Measurements from ENCODE around the gene MCM5.
"Not testable (repeated sequence)": the region's sequence is repeated elsewhere in the genome, so short reads cannot be mapped to it uniquely, and the experiment has no call there.

The MCM5 gene

DNA sequence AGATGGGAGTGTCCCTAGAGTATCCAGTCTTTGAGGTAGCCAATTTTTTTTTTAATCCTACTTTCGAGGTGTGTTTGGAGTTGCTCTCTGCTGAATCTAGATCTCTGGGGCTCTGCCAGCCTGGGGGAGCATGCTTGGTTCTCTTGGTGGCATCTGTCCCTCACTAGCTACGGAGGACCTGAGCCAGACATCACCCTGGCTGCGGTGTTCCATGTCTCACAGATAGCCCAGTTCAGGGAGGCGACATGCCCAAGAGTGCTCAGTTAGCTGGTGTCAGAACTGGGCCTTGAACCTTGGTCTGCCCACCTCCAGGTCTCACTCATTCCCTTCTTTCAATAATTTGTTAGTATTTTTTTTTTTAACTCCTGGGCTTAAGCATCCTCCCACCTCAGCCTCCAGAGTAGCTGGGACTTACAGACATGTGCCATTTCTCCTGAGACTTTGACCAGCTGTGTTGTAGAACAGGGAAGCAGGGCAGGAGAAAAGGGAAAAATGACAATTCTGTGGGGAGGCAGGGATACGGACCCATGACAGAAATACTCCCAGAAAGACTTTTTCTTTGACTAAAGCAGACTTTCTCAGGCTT is 18.4 kb upstream of the MCM5 start:
- Histone ChIP-seq H3K4me1 (ENCODE audit: control insufficient read depth, insufficient read depth, low read length) (peaks cover 8% of the 10 kb centered on the region), H3K27ac (ENCODE audit: low read depth, low read length) (peak overlapping the region; percentile 16), H3K36me3 (ENCODE audit: control insufficient read depth, insufficient read depth, low read length) (peaks cover 6% of the 10 kb centered on the region), H3K4me3 (ENCODE audit: low read length) (peak overlapping the region; percentile 59), H3K9ac (ENCODE audit: low read length) (peak overlapping the region; percentile 6), H3K27me3 (ENCODE audit: control insufficient read depth, insufficient read depth, low read length) (no peaks in the 10 kb centered on the region)

DNA sequence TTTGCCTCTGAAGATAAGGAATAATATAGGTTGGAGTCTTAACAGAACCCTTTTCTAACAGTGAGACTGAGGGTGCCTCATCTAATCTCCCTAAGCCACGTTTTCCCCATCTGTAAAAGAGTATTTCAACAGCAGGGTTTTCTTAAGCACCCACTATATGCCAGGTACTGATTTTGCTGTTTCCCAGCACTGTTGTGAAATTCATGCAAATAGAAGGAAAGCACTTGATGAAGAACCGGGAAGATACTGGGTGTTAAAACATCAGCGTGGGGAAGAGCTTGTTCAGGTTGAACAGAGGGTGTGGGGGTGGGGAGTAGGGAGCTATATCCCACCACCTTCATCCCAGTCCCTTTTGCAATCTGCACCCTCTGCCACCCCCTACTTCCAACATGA is 16.3 kb upstream of the MCM5 start:
- H3K27me3 ChIP-seq (ENCODE audit: control insufficient read depth, insufficient read depth, low read length) = no peaks in the 10 kb centered on the region
- no peak overlapping the region for H3K27ac ChIP-seq (ENCODE audit: low read depth, low read length)
- H3K9ac ChIP-seq (ENCODE audit: low read length) = no peak overlapping the region
- H3K4me1 ChIP-seq (ENCODE audit: control insufficient read depth, insufficient read depth, low read length) = peaks cover 6% of the 10 kb centered on the region
- no peak overlapping the region for H3K4me3 ChIP-seq (ENCODE audit: low read length)
- H3K36me3 ChIP-seq (ENCODE audit: control insufficient read depth, insufficient read depth, low read length) = peaks cover 8% of the 10 kb centered on the region

DNA sequence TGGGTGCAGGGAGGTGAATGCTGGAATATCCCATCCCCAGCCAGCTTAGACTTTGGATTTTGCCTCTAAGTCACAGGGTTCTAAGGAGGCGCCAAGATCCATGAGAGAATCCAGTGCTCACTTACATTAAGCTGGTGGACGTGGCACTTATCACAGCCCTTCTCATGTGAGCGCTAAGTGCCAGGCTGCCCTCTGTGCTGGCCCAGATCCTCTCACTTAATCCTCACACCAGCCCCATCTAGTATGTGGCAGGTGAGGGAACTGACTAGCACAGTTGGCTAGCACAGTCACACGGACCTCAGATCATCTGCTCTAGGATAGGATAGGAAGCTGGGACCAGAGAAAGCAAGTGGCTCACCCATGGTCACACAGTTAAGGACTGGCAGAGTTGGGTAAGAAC is 15.4 kb upstream of the MCM5 start:
- Histone ChIP-seq H3K27me3 (ENCODE audit: control insufficient read depth, insufficient read depth, low read length) (no peaks in the 10 kb centered on the region), H3K27ac (ENCODE audit: low read depth, low read length) (no peak overlapping the region), H3K9ac (ENCODE audit: low read length) (no peak overlapping the region), H3K36me3 (ENCODE audit: control insufficient read depth, insufficient read depth, low read length) (peaks cover 8% of the 10 kb centered on the region), H3K4me1 (ENCODE audit: control insufficient read depth, insufficient read depth, low read length) (peaks cover 6% of the 10 kb centered on the region), H3K4me3 (ENCODE audit: low read length) (no peak overlapping the region)

DNA sequence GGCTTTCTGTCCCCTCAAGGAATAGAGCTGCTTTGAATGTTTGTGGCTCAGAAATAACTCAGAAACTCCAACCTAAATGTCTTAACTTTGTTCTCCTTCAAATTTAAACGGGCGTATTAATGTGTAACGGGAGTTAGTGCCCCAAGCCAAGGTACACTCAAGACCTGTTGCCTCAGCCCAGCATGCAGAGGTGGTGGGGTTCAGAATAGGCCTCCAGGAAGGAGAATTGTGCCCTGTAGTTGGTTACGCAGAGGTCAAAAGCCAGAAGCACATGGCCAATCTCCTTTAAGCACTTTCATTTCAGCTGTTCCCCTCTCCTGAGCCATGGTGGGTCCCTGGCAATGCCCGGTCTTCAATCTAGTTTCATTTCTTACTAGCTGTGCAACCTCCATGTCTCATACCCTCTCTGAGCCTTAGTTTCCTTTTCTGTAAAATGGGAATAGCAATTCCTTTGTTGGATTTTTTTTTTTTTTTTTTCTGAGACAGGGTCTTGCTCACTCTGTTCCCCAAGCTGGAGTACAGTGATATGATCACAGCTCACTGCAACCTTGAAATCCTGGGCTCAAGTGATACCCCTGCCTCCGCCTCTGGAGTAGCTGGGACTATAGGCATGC is 14.9 kb upstream of the MCM5 start:
- Histone ChIP-seq H3K9ac (ENCODE audit: low read length) (no peak overlapping the region), H3K36me3 (ENCODE audit: control insufficient read depth, insufficient read depth, low read length) (peaks cover 11% of the 10 kb centered on the region), H3K4me1 (ENCODE audit: control insufficient read depth, insufficient read depth, low read length) (peaks cover 6% of the 10 kb centered on the region), H3K27me3 (ENCODE audit: control insufficient read depth, insufficient read depth, low read length) (no peaks in the 10 kb centered on the region), H3K4me3 (ENCODE audit: low read length) (no peak overlapping the region), H3K27ac (ENCODE audit: low read depth, low read length) (no peak overlapping the region)

DNA sequence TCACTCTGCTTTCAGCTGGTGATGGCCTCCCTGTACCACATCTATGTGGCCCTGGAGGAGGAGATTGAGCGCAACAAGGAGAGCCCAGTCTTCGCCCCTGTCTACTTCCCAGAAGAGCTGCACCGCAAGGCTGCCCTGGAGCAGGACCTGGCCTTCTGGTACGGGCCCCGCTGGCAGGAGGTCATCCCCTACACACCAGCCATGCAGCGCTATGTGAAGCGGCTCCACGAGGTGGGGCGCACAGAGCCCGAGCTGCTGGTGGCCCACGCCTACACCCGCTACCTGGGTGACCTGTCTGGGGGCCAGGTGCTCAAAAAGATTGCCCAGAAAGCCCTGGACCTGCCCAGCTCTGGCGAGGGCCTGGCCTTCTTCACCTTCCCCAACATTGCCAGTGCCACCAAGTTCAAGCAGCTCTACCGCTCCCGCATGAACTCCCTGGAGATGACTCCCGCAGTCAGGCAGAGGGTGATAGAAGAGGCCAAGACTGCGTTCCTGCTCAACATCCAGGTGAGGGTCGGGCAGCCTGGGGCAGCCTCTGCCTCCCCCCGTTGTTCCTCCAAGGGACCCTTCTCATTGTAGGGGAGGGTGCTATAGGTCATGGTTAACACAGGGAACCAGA is 13.2 kb upstream of the MCM5 start:
- H3K9ac ChIP-seq (ENCODE audit: low read length) = no peak overlapping the region
- H3K36me3 ChIP-seq (ENCODE audit: control insufficient read depth, insufficient read depth, low read length) = peaks cover 11% of the 10 kb centered on the region
- no peak overlapping the region for H3K27ac ChIP-seq (ENCODE audit: low read depth, low read length)

DNA sequence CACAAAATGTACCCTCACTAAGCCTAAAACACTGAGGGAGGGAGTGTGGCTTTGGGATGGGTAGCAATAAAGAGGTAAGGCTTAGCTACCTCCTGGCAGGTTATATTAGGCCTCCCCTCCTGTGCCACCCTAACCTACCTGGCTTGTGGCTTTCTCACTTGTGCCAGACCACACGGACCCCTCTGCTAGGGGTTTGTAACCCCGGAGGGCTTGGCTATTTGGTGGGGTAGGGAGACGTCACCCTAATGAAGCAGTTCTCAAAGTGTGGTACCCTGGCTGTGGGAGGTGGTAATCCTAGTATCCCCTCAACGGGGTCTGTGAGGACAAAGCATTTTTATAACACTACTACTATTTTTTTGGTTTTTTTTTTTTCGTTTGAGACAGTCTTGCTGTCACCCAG is 9.0 kb upstream of the MCM5 start:
- Histone ChIP-seq H3K9ac (ENCODE audit: low read length) (no peak overlapping the region), H3K36me3 (ENCODE audit: control insufficient read depth, insufficient read depth, low read length) (peaks cover 10% of the 10 kb centered on the region), H3K27ac (ENCODE audit: low read depth, low read length) (no peak overlapping the region), H3K27me3 (ENCODE audit: control insufficient read depth, insufficient read depth, low read length) (no peaks in the 10 kb centered on the region), H3K4me1 (ENCODE audit: control insufficient read depth, insufficient read depth, low read length) (no peaks in the 10 kb centered on the region), H3K4me3 (ENCODE audit: low read length) (no peak overlapping the region)

More for the DNA sequence above, 13.2 kb upstream of the MCM5 start:
- Histone ChIP-seq H3K27me3 (ENCODE audit: control insufficient read depth, insufficient read depth, low read length) (no peaks in the 10 kb centered on the region), H3K4me3 (ENCODE audit: low read length) (no peak overlapping the region), H3K4me1 (ENCODE audit: control insufficient read depth, insufficient read depth, low read length) (peaks cover 2% of the 10 kb centered on the region)

DNA sequence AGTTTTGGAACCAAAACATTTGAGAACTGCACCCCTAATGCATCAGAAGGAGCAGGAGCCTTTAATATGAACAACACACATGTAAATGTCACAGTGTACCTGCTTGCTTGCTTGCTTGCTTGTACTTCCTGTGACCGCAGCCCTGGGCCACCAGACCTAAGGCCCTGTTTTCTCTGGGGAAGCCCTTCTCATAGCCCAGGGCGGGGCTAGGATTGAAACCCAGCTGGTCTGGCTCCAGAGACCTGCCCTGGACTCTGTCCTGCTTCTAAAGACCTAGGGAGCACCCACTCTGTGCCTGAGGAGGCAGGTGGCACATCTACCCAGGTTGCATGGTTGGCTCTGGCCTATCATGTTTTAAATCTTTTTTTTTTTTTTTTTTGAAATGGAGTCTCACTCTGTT is 7.6 kb upstream of the MCM5 start:
- H3K27me3 ChIP-seq (ENCODE audit: control insufficient read depth, insufficient read depth, low read length) = no peaks in the 10 kb centered on the region
- peaks cover 7% of the 10 kb centered on the region for H3K36me3 ChIP-seq (ENCODE audit: control insufficient read depth, insufficient read depth, low read length)
- no peak overlapping the region for H3K27ac ChIP-seq (ENCODE audit: low read depth, low read length)
- no peak overlapping the region for H3K4me3 ChIP-seq (ENCODE audit: low read length)
- no peaks in the 10 kb centered on the region for H3K4me1 ChIP-seq (ENCODE audit: control insufficient read depth, insufficient read depth, low read length)
- H3K9ac ChIP-seq (ENCODE audit: low read length) = no peak overlapping the region

DNA sequence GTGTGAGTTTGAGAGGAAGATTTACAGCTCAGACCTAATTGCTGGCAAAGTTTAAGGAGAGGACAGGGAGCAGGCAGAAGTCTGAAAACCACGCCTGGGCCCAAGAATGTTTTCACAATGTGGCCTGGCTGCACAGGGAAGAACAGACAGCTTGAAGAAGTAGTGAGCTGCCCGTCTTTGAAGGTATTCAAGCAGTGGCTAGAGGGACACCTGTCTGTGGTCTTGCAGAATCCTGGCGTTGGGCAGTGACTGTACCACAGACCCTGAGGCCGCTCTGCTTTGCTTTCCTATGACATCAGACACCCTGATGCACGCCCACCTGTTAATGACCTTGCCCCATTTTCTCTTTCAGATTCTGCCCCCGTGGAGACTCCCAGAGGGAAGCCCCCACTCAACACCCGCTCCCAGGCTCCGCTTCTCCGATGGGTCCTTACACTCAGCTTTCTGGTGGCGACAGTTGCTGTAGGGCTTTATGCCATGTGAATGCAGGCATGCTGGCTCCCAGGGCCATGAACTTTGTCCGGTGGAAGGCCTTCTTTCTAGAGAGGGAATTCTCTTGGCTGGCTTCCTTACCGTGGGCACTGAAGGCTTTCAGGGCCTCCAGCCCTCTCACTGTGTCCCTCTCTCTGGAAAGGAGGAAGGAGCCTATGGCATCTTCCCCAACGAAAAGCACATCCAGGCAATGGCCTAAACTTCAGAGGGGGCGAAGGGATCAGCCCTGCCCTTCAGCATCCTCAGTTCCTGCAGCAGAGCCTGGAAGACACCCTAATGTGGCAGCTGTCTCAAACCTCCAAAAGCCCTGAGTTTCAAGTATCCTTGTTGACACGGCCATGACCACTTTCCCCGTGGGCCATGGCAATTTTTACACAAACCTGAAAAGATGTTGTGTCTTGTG is 6.6 kb upstream of the MCM5 start:
- Histone ChIP-seq H3K36me3 (ENCODE audit: control insufficient read depth, insufficient read depth, low read length) (peaks cover 7% of the 10 kb centered on the region), H3K27me3 (ENCODE audit: control insufficient read depth, insufficient read depth, low read length) (no peaks in the 10 kb centered on the region), H3K9ac (ENCODE audit: low read length) (no peak overlapping the region), H3K4me1 (ENCODE audit: control insufficient read depth, insufficient read depth, low read length) (no peaks in the 10 kb centered on the region), H3K27ac (ENCODE audit: low read depth, low read length) (no peak overlapping the region), H3K4me3 (ENCODE audit: low read length) (no peak overlapping the region)

DNA sequence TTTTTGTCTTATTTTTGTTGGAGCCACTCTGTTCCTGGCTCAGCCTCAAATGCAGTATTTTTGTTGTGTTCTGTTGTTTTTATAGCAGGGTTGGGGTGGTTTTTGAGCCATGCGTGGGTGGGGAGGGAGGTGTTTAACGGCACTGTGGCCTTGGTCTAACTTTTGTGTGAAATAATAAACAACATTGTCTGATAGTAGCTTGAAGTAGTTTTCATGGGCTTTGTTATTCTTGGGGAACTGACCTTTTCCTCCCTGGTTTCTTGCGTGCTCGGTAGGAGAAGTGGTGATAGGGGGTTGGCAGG is 6.0 kb upstream of the MCM5 start:
- Histone ChIP-seq H3K4me3 (ENCODE audit: low read length) (no peak overlapping the region), H3K27ac (ENCODE audit: low read depth, low read length) (no peak overlapping the region), H3K9ac (ENCODE audit: low read length) (no peak overlapping the region), H3K27me3 (ENCODE audit: control insufficient read depth, insufficient read depth, low read length) (no peaks in the 10 kb centered on the region), H3K36me3 (ENCODE audit: control insufficient read depth, insufficient read depth, low read length) (peaks cover 7% of the 10 kb centered on the region), H3K4me1 (ENCODE audit: control insufficient read depth, insufficient read depth, low read length) (no peaks in the 10 kb centered on the region)

DNA sequence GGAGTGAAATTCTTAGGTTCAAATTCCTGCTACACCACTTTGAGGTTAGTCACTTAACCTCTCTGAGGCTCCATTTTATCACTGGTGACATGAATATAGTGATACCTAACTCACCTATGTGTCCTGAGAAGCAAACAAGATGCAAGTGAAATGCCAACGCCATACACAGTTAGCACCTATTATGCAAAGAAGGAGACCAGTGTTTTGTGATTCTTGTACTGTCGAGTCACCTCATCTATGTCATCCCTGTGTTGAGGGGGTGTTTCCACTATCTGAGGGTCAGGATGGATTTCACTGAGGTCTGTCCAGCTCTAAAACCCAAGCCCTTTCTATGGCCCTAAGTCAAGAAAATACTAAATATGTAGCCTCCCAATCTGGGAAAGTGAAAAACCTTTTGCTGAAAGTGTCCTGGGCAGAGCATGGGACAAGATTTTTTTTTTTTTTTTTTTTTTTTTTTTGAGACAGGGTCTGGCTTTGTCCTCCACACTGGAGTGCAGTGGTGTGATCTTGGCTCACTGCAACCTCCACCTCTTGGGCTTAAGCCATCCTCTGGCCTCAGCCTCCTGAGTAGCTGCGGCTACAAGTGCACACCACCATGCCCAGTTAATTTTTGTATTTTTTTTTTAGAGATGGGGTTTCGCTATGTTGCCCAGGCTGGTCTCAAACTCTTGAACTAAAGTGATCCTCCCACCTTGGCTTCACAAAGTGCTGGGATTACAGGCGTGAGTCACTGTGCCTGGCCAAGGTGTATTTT is 5.0 kb upstream of the MCM5 start:
- no peak overlapping the region for H3K9ac ChIP-seq (ENCODE audit: low read length)
- no peak overlapping the region for H3K27ac ChIP-seq (ENCODE audit: low read depth, low read length)
- no peak overlapping the region for H3K4me3 ChIP-seq (ENCODE audit: low read length)
- no peaks in the 10 kb centered on the region for H3K27me3 ChIP-seq (ENCODE audit: control insufficient read depth, insufficient read depth, low read length)
- H3K4me1 ChIP-seq (ENCODE audit: control insufficient read depth, insufficient read depth, low read length) = no peaks in the 10 kb centered on the region
- H3K36me3 ChIP-seq (ENCODE audit: control insufficient read depth, insufficient read depth, low read length) = peaks cover 4% of the 10 kb centered on the region

DNA sequence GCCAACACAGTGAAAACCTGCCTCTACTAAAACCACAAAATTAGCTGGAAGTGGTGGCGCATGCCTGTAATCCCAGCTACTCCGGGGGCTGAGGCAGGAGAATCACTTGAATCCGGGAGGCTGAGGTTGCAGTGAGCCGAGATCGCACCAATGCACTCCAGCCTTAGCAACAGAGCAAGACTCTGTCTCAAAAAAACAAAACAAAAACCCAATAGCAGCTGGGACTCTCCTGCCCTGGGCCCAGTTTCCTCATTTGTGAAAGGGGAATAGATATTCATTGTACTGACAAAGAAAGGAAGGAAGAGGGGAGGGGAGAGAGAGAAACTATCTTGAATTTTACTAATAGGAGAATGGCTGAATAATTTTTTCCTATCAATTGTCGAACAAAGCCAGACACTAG is 3.3 kb upstream of the MCM5 start:
- not testable (repeated sequence) for H3K9ac ChIP-seq (ENCODE audit: low read length); H3K36me3 ChIP-seq (ENCODE audit: control insufficient read depth, insufficient read depth, low read length); H3K27ac ChIP-seq (ENCODE audit: low read depth, low read length)

More for the DNA sequence above, 3.3 kb upstream of the MCM5 start:
- H3K27me3 ChIP-seq (ENCODE audit: control insufficient read depth, insufficient read depth, low read length); H3K4me1 ChIP-seq (ENCODE audit: control insufficient read depth, insufficient read depth, low read length); H3K4me3 ChIP-seq (ENCODE audit: low read length): not testable (repeated sequence)

Measured in rectal smooth muscle tissue (tissue), 1 donor.